GM19025 (cell line): ENCODE results near the gene OPHN1.

Experiments used
- ATAC-seq: cut with Tn5 transposase; IDR thresholded peaks from one replicate; pipeline ENCODE4 v1.9.1; 2021; ENCODE audit warnings: mild to moderate bottlenecking, low read depth, moderate library complexity; ENCODE audit not compliant: unreplicated experiment

The OPHN1 gene

DNA sequence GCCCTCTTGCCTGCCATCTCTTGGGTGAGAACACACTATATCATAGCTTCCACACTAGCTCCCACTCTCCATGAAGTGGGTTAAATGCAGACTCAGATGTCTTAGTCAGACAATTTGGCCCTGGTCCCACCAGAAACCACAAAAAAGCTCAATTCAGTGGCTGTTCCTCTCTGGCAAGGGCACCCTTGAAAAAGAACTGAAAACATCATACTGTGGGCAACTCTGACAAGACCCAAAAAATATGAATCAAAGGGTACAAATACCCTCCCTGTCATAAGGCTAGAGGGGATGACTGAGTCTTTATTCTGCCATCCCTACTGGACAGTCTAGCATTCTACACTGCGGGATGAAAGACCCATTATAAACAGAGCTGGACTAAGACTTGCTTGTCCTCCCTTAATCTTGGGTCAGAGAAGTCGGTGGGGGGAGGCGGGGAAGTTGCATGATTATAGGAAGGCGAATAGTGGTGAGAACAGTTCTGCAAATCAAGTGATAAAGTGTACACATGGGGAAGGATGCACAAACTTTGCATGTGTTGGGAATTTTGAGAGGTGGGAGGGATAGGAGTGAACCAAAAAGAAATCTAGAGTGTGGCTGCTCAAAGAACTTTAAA is 172.1 kb downstream of the OPHN1 start:
- no peak for ATAC-seq

DNA sequence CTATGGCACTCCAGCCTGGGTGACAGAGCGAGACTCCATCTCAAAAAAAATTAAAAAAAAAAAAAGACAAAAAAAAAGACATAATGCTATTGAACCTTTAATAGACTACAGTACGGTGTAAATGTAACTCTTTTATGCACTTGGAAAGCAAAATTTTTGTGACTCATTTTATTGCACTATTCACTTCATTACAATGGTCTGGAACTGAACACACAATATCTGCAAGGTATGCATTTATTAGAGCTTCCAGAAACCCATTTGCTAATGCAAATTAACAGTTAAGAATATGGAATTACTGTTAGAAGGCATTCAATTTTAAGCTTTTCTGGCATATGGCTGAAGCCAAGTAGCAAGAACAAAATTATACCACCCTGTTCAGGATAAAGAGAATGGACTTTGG is 176.3 kb downstream of the OPHN1 start:
- ATAC-seq: no peak

DNA sequence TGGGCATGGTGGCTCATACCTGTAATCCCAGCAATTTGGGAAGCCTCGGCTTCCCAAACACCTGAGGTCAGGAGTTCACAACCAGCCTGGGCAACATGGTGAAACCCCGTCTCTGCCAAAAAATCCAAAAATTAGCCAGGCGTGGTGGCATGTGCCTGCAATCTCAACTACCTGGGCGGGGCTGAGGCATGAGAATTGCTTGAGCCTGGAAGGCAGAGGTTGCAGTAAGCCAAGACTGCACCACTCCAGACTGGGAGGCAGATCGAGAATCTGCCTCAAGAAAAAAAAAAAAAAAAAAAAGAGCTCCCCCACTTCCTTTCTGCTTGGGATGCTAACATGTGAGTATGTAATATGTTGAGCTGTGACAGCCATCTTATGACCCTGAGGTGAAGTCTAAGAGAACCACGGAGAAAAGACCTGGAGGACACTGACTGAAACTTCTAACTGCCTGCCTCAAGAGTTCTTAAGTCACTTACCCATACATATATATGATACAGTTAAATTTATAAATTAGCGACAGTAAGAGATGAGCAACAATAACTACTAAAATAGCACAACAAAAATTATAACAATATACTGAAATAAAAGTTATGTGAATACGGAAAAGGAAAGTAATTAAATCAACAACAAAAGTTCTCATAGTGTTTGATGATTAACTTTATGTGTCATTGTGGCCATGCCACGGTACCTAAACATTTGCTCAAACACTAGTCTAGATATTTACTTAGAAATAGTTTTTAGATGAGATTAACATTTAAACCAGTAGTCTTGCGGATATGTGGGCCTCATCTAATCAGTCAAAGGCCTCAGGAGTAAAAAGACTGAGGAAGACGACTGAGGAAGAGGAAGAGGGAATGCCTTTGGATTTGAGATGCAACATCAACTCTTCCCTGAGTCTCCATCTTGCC is 178.3 kb downstream of the OPHN1 start:
- no peak for ATAC-seq

DNA sequence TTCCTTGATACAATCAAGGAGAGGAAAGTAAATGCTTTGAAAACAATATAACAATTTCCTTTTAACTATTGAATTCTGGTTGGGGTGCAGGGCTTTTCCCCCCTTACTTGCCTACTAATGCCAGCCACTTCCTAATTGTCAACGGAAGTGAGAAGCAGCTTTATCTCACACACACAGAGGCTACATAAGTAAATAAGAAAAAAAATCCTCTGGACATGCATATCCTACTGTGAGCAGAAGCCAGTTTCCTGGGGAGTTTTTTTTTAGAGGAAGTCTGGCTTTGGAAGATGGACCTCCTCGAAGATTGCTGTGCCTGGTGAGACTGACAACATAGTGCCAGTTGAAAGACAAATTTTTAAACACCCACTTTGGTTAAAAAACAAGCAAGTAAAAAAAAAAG is 180.6 kb downstream of the OPHN1 start:
- no peak for ATAC-seq

DNA sequence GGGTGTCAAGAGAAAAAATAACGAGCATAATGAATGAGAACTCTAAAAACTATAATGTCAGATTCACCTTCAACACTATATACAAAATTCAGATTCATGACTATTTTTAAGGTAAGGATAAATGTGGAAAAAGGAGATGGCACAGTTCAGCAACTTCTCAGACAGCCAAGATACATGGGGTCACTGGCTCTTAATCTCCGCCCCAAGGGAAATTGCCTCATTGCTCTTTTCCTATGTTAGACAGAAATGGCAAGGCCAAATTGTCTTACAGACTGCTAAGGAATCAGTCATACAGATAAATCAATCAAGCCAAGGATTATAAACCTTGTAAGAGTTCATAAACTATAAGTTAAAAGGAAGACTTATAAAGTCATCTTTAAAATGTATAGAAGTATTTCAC is 183.4 kb downstream of the OPHN1 start:
- ATAC-seq: no peak

DNA sequence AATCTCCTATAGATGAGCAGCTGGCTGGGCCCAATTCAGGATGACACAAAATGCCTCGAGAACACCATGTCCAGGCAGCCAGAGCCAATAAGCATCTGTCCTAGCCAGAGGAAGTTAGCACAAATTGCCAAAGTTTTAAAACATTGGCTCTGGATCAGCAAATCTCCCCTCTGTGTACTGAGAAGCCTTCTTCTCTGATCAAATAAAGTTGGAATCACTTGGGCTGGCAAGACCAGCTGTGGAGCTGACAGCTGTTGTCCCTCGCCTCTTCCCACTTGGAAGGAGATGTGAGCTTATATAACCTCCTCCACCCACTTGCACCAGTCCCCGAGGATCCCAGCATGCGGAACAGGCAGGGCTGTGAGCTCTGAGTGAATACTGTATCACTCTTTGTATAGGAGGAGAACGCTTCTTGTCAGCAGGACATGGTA is 183.9 kb downstream of the OPHN1 start:
- ATAC-seq: no peak

DNA sequence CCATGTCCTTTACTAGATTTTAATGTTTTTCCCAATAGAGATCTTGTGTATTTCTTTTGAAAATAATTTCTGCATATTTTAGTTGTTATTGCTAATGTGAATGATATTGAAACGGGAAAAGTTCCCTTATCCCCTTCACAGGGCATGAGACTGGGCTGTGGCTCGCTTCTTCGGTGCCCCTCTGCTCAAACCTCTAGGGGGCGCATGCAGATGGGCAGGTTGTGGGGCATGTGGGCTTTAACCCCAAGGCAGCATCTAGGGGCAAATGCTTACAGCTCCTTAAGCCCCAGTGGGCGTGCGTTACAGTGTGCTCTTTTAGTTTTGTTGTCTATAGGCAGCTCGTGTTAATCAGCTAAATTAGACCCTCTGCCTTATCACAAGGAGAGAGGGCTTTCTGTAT is 194.7 kb downstream of the OPHN1 start:
- ATAC-seq: no peak

DNA sequence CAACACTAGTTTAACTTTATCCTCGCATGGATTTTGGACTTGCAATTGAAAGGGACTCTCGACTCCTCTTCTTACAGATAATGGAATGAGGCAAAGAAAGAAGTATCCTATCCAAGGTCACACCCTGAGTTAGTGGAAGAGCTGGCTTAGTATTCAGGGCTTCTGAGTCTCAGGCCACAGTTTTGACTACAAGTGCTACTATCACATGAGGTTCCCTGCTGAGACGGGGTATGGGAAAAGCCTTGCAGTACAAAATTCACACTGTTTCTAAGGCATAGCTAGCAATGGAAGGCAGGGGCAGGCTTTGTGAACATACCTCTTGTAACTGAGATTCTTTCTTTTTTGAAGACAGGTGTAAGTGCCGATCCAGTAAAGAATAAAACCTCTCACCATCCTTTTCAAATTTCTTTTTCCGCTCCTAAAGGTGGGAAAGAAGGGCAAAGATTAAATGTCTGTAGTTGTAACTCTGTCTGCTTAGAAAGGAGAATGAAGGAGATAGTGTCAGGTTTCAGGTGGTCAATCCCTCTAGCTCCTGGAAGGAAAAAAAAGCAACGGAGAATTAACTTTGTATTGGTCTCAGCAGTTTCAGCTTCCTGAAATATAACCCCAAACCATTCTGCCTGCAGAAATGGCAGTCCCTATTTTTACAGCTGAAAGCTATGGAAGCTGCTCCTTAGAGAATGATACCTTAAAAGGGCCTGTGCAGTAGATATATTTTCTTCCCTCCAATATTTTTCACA is 199.0 kb downstream of the OPHN1 start:
- ATAC-seq: no peak

DNA sequence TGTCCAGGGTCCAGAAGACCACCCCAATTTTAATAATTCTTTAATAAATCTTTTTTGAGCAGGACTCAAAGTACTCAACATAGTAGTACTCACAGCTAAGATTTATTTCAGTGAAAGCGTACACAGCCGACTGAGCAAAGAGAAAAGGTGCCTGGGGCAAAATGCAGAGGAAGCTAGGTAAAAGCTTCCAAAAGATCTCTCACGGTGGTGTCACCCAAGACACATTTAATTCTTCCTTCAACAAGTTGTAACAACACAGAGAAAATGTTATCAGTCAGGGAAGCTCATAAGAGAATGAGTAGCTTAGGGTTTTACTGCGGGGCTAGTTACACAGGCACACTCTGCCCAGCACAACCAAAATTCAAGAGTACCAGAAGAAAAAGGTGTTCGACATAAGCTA is 201.1 kb downstream of the OPHN1 start:
- no peak for ATAC-seq

DNA sequence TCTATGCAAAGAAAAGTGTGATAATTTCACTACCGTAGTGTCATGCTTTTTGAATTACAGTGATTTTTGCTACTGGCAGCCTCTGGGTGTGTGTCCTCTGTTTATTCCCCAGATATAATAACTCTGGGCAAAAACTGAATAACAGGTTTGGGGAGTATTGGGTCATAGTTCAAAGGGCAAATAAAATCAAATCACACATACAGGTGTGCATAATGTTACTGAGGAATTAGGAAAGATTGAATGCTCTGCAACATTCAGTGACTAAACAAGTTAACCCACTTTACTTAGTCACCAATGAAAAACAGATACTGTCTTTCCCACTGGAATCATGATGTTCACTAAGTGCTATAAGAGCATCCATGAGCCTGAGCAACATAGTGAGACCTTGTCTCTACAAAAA is 224.3 kb downstream of the OPHN1 start:
- no peak for ATAC-seq

DNA sequence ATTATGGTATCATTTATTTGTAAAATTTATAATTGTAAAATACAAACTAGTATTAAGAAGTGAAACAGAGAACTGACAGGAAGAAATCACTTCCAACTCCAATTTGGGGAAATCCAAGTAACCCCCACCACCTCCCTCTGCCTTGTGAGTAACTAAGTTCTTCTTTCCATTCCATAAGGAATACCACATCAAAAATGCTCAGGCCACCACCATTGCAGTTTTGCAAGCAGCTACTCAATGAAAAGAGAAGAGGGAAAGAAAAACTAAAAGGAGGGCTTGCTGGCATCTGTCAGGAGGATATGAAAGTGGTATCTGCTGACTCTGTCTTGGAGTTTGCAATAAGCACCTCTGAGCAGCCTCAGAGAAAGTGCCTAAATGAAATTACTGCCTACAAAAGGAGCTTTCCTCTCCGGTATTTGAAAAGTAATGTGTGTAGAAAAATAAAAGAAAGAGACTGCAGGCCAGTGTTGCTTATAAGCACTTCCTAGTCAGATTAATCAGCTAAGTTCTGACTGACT is 228.7 kb downstream of the OPHN1 start:
- no peak for ATAC-seq

DNA sequence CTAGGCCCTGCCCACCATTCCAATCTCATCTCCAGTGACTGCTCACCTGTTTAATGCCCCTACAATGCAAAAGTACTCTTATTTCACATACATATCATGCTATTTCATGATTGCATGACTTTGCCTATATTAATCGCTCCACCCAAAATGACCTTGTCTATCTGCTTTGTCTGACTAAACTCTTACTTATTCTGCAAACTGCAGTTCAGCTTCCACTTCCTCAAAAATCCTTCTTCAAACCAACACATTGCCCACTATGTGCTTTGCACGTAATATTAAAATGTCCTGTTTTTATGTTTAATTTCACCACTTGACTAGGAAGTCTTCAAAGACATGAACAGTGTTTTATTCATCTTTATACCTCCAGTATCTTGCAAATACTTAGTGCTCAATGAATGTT is 229.6 kb downstream of the OPHN1 start:
- ATAC-seq: no peak

DNA sequence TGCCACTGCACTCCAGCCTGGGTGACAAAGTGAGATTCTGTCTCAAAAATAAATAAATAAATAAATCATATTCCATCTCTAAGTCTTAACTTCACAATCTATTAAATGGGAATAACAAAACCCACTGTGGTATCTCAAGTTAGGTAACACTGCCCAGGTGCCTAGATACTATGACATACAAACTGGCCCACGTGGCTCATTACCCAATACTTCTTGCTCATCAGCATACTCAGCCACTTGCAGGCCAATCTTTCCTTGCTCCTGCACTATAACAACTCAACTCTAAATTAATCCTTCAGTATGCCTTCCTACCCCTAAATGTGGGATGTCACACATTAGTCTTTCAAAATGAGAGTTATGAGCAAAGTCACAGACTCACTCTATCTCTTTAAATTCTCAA is 230.1 kb downstream of the OPHN1 start:
- no peak for ATAC-seq

DNA sequence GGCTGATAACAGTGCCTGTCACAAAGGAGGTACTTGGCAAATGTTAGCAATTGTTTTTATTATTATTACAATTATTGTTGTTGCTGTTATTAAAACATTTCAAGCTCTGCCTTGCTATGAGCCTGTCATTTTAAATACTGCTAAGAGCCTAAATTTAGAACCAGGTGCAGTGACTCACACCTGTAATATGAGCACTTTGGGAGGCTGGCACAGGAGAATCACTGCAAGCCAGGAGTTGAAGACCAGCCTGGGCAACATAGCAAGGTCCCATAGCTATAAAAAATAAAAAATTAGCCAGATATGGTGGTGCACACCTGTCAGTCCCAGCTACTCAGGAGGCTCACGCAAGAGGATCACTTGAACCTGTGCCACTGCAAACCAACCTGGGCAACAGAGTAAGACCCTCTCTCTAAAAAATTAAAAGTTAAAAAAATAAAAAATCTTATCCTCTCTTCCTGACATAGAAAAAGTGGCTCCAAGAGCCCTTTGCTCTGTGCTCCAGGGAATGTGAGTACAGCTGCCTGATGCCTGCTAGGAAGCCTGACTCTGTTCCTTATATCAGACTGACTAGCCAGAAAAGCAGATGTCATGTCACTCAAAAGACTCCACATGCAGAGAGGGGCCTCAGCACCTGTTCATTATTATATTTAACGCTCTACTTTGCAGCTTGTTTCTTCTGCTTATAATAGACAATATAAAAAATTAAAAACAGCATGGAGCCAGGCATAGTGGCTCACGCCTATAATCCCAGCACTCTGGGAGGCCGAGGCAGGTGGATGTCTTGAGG is 234.0 kb downstream of the OPHN1 start:
- no peak for ATAC-seq

DNA sequence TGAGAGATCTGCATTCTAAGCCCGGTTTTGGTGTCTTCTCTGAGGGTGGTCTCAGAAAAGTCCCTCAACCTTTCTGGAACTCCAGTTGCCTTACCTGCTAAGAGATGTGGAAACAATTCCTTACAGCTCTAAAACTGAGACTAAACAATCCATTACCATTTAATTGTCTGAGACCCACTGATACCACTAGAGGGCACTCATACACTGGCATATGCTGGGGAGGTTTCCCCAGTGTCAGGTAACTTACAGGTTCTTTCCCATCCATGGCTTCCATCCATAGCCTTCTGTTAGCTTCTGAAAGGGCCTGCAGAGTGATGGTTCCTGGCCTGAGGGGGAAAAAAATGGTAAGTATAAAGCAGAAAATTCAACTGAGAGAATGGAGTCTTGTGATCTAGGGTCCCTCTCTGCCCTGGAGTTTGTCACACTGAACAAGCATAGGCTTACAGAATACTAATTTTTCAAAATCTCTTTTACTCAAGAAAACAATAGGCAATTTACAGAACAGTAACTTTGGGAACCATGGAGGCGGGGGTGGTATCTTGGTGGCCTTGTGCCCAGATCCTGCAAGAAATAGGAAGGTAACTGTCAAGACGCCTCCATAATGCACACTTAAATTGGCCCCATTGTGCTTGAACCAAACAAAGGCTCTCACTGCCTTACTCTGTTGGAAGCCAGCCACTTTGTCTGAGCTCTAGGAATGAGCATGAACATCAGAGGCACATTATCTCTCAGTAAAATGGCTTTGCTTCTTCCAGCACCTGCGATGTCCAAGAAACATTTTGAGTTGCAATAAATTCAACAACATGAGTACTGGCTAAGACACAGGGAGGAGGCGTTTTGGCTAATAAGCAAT is 236.1 kb downstream of the OPHN1 start:
- no peak for ATAC-seq

DNA sequence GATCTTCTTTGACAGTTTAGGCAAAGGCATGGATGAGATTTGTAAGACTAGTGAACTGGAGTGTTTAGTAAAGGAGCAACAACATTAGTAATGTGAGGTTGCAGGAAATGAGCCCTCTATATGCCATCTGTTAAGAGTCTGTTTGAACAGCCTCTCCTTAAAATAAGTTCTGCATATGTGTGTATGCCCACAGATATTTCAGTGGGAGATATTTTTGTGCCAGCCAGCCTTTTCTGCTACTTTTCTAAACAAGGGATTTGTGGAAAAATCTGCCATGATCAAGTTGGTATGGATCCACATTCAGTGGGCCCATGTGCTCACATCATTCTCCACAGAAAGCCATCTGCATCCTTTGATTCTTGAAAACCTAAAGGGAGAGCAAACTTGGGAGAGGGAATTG is 237.7 kb downstream of the OPHN1 start:
- no peak for ATAC-seq

DNA sequence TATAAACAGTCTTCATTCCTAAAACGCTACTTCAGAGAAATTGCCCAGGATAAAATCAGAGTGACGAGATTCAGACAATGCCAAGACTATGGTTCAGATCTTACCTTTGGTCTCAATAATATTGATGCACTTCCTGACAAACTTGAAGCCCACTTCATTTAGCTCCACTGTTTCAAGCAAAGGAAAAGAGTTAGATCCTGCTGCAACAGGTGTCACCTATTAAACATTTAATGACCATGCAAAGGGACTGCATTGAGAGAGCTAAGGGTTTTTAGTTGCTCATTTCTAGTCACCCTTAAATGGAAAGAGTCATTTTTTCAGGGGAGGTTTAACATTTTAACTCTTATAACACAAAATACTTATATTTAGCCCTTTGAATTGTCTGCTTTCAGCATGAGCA is 239.5 kb downstream of the OPHN1 start:
- no peak for ATAC-seq

DNA sequence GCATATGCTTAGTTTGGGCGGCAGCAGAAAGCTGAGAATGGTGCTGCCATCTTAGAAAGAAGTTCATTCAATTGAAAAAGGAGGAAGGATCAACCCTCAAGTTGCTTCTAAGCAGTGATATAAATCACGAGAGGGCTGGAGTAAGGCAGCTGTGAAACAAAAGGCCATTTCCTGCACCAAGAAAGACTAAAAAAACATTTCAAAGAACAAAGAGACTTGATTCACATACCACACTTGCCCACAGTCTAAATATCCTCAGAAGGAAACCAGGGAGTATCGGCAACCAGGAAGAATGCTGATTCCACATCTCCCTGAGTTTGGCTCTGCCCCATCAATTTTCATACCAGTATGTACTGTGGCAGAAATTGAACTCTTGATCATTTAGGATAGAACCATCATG is 240.1 kb downstream of the OPHN1 start:
- ATAC-seq: no peak

DNA sequence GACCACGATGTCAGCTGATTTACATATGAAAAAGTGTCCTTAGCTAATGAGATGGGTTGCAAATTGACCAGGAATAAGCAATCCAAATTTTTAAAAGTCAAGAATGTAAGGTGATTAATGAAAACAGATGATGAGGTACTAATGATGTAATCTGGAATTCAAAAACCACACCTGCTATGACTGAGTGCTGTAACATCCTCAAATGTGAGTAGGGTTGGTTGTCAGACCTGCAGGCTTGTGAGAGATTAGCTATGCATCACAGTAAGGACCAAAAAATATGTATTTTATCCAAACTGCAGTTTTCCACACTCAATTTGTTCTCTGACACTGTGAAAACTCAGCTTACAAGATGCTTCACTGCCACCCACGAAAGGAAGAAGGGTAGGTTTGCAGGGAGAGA is 242.5 kb downstream of the OPHN1 start:
- no peak for ATAC-seq
